ENCODE results near the gene REXO1.
A peak's percentile ranks its signal among the peaks of the same experiment; 100 is the strongest.

REXO1 gene

GRCh38 chr19:1849132-1849474 is 820 bp upstream of the REXO1 start:
- no peak overlapping the region for H3K4me3 ChIP-seq (ENCODE audit: low read length)
- DNase-seq (ENCODE audit: low read depth), result no peak
- no peak for TF ChIP-seq CTCF (conservative IDR thresholded peaks at IDR 0.05; ENCODE audit: low read depth, low read length)

GRCh38 chr19:1847684-1848398 is 442 bp downstream of the REXO1 start:
- TF ChIP-seq CTCF (conservative IDR thresholded peaks at IDR 0.05; ENCODE audit: low read depth, low read length), result no peak
- DNase-seq (ENCODE audit: low read depth), result peak; percentile 34

GRCh38 chr19:1847348-1847683 is 967 bp downstream of the REXO1 start:
- no peak for DNase-seq (ENCODE audit: low read depth)
- peak overlapping the region; percentile 92 for H3K4me3 ChIP-seq (ENCODE audit: low read length)
- no peak for TF ChIP-seq CTCF (conservative IDR thresholded peaks at IDR 0.05; ENCODE audit: low read depth, low read length)

More at GRCh38 chr19:1847684-1848398, 442 bp downstream of the REXO1 start:
- H3K4me3 ChIP-seq (ENCODE audit: low read length), result peak overlapping the region; percentile 92

GRCh38 chr19:1846517-1847204 is 1.6 kb downstream of the REXO1 start:
- no peak for TF ChIP-seq CTCF (conservative IDR thresholded peaks at IDR 0.05; ENCODE audit: low read depth, low read length)
- H3K4me3 ChIP-seq (ENCODE audit: low read length), result peak overlapping the region; percentile 92
- no peak for DNase-seq (ENCODE audit: low read depth)

- DNase-seq (ENCODE audit: low read depth), result no peak
- no peak overlapping the region for H3K4me3 ChIP-seq (ENCODE audit: low read length)
- TF ChIP-seq CTCF (conservative IDR thresholded peaks at IDR 0.05; ENCODE audit: low read depth, low read length), result no peak
These were observed 2.6 kb downstream of the REXO1 start for GRCh38 chr19:1845642-1846041.

GRCh38 chr19:1845125-1845515 is 3.2 kb downstream of the REXO1 start:
- no peak overlapping the region for H3K4me3 ChIP-seq (ENCODE audit: low read length)
- DNase-seq (ENCODE audit: low read depth), result no peak
- TF ChIP-seq CTCF (conservative IDR thresholded peaks at IDR 0.05; ENCODE audit: low read depth, low read length), result no peak

- no peak for TF ChIP-seq CTCF (conservative IDR thresholded peaks at IDR 0.05; ENCODE audit: low read depth, low read length)
- DNase-seq (ENCODE audit: low read depth), result no peak
- no peak overlapping the region for H3K4me3 ChIP-seq (ENCODE audit: low read length)
These were observed 3.7 kb downstream of the REXO1 start for GRCh38 chr19:1844513-1845124.

Measured in retinal pigment epithelial cell (primary cell).